ENCODE data around the gene LARGE1. TPM values are rescaled to one million over a fixed set of nuclear protein-coding genes. Genes with fewer than 3 reads are reported as not detected.

Gene LARGE1
- polyA plus RNA-seq, 1 experiment: 8.5 TPM

- ChIA-PET CTCF (no interaction called here), POLR2A (no interaction called here)
- no peak for TF ChIP-seq CTCF (IDR thresholded peaks at IDR 0.05; ENCODE audit: insufficient read depth, low read depth, low read length)
- no peak overlapping the region for H3K4me3 ChIP-seq (ENCODE audit: low read depth, low read length)
- no peaks in the 10 kb centered on the region for H3K27me3 ChIP-seq (ENCODE audit: control insufficient read depth, insufficient read depth, low read length)
- no peak for DNase-seq (ENCODE audit: low read depth)
- H3K36me3 ChIP-seq (ENCODE audit: control insufficient read depth, insufficient read depth, low read length): no peaks in the 10 kb centered on the region
Observed at GRCh38 chr22:33272871-33273270, 647.4 kb downstream of the LARGE1 start.

GRCh38 chr22:33272180-33272579 is 648.1 kb downstream of the LARGE1 start:
- Histone ChIP-seq H3K36me3 (ENCODE audit: control insufficient read depth, insufficient read depth, low read length) (no peaks in the 10 kb centered on the region), H3K4me3 (ENCODE audit: low read depth, low read length) (no peak overlapping the region), H3K27me3 (ENCODE audit: control insufficient read depth, insufficient read depth, low read length) (no peaks in the 10 kb centered on the region)
- DNase-seq (ENCODE audit: low read depth): no peak
- CTCF ChIA-PET: no interaction called here
- POLR2A ChIA-PET: no interaction called here
- TF ChIP-seq CTCF (IDR thresholded peaks at IDR 0.05; ENCODE audit: insufficient read depth, low read depth, low read length): no peak

- ChIA-PET CTCF (no interaction called here), POLR2A (no interaction called here)
- TF ChIP-seq CTCF (IDR thresholded peaks at IDR 0.05; ENCODE audit: insufficient read depth, low read depth, low read length): no peak
- no peak for DNase-seq (ENCODE audit: low read depth)
- H3K4me3 ChIP-seq (ENCODE audit: low read depth, low read length): no peak overlapping the region
- no peaks in the 10 kb centered on the region for H3K27me3 ChIP-seq (ENCODE audit: control insufficient read depth, insufficient read depth, low read length)
- no peaks in the 10 kb centered on the region for H3K36me3 ChIP-seq (ENCODE audit: control insufficient read depth, insufficient read depth, low read length)
Observed at GRCh38 chr22:33271390-33272161, 648.7 kb downstream of the LARGE1 start.

DNA sequence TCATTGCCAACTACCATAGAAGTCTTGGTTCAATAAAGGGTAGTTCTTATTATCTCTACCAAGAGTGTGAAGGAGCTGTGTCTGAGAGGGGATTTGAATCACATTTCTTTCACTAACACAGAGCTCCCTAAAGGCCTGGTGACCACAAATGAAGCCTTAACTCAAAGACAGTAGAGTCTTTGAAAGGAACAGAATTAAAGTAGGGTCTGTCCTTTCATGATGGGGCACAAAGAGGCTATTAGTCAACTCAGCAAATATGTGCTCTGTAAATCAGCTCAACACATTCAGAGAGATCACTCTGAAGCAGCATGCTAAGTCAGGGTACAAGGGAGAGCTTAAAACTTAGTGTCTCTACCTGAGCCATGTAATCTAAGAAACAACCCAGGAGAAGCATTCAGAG is 649.7 kb downstream of the LARGE1 start:
- TF ChIP-seq CTCF (IDR thresholded peaks at IDR 0.05; ENCODE audit: insufficient read depth, low read depth, low read length): no peak
- CTCF ChIA-PET: no interaction called here
- POLR2A ChIA-PET: no interaction called here

DNA sequence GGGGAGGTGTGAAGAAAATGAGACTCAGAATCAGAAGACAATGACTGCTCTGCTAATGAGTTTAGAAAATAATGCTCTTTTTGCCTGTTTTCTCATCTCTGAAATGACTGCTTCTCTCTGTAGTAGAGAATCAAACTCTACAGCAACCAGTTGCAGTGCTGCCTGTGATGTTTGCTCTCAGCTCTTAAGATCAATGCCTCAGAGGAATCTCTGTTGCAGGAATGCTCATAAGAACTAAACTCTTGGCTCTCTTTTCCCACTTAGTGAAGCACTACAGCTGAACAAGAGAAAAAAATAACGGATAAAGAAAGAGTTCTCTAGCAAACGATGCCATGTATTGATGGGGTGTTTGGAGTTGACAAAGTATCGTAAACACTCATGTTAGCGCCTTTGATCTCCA is 658.6 kb downstream of the LARGE1 start:
- POLR2A ChIA-PET: no interaction called here
- TF ChIP-seq CTCF (IDR thresholded peaks at IDR 0.05; ENCODE audit: insufficient read depth, low read depth, low read length): no peak
- Histone ChIP-seq H3K36me3 (ENCODE audit: control insufficient read depth, insufficient read depth, low read length) (no peaks in the 10 kb centered on the region), H3K4me3 (ENCODE audit: low read depth, low read length) (no peak overlapping the region), H3K27me3 (ENCODE audit: control insufficient read depth, insufficient read depth, low read length) (no peaks in the 10 kb centered on the region)
- no peak for DNase-seq (ENCODE audit: low read depth)
- CTCF ChIA-PET: no interaction called here

More for the DNA sequence above, 649.7 kb downstream of the LARGE1 start:
- Histone ChIP-seq H3K36me3 (ENCODE audit: control insufficient read depth, insufficient read depth, low read length) (no peaks in the 10 kb centered on the region), H3K4me3 (ENCODE audit: low read depth, low read length) (no peak overlapping the region), H3K27me3 (ENCODE audit: control insufficient read depth, insufficient read depth, low read length) (no peaks in the 10 kb centered on the region)
- no peak for DNase-seq (ENCODE audit: low read depth)

Data from BJ (cell line).